Measurements from ENCODE around the gene OOSP2.
"Not testable (repeated sequence)": the region's sequence is repeated elsewhere in the genome, so short reads cannot be mapped to it uniquely, and the experiment has no call there.

DNA sequence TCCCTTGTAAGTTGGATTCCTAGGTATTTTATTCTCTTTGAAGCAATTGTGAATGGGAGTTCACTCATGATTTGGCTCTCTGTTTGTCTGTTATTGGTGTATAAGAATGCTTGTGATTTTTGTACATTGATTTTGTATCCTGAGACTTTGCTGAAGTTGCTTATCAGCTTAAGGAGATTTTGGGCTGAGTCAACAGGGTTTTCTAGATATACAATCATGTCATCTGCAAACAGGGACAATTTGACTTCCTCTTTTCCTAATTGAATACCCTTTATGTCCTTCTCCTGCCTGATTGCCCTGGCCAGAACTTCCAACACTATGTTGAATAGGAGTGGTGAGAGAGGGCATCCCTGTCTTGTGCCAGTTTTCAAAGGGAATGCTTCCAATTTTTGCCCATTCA, 10.2 kb downstream of the OOSP2 start:
- TF ChIP-seq RCOR1 (IDR thresholded peaks at IDR 0.05; ENCODE audit: insufficient replicate concordance, low read length); MXI1 (IDR thresholded peaks at IDR 0.05; ENCODE audit: borderline replicate concordance, low read depth, low read length): not testable (repeated sequence)
- TF ChIP-seq, protein P1, sequence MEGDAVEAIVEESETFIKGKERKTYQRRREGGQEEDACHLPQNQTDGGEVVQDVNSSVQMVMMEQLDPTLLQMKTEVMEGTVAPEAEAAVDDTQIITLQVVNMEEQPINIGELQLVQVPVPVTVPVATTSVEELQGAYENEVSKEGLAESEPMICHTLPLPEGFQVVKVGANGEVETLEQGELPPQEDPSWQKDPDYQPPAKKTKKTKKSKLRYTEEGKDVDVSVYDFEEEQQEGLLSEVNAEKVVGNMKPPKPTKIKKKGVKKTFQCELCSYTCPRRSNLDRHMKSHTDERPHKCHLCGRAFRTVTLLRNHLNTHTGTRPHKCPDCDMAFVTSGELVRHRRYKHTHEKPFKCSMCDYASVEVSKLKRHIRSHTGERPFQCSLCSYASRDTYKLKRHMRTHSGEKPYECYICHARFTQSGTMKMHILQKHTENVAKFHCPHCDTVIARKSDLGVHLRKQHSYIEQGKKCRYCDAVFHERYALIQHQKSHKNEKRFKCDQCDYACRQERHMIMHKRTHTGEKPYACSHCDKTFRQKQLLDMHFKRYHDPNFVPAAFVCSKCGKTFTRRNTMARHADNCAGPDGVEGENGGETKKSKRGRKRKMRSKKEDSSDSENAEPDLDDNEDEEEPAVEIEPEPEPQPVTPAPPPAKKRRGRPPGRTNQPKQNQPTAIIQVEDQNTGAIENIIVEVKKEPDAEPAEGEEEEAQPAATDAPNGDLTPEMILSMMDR (conservative IDR thresholded peaks at IDR 0.05; ENCODE audit: low read depth, low read length): not testable (repeated sequence)
